ENCODE measurements around the gene RPS27. TPM values are rescaled to one million over a fixed set of nuclear protein-coding genes. Genes with fewer than 3 reads are reported as not detected.
"Not testable (repeated sequence)": the region's sequence is repeated elsewhere in the genome, so short reads cannot be mapped to it uniquely, and the experiment has no call there.

RPS27 gene
- total and polyA plus RNA-seq, 4 donors = 452 to 3,145 (median 1,349) TPM

DNA sequence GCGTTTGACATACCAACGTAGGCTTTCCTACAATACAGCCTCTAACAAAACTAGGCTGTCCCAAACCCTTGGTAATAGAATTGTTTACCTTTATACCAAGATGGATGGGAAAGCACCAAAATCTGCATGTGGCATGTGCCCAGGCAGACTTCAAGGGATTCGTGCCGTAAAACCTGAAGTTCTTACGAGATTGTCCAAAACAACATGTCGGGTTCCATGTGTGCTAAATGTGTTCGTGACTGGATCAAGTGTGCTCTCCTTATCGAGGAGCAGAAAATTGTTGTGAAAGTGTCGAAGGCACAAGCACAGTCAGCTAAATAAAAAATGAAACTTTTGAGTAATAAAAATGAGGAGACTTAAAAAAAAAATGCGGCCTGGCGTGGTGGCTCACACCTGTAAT lies 5.1 kb downstream of the RPS27 start:
- H3K36me3 ChIP-seq (ENCODE audit: control insufficient read depth in 4 of 4, insufficient read depth in 3 of 4, low read depth in 1 of 4, low read length in 3 of 4) = peaks cover 2 to 25% (median 19%) of the 10 kb centered on the region in 4 donors
- H3K4me3 ChIP-seq (ENCODE audit: low read depth in 1 of 3, low read length in 3 of 3) = no peak overlapping the region
- H3K27me3 ChIP-seq (ENCODE audit: control insufficient read depth in 4 of 4, insufficient read depth in 4 of 4, low read length in 3 of 4) = no peaks in the 10 kb centered on the region
- 97% methylated on average over 11 of the region's 11 CpGs for WGBS
- H3K9me3 ChIP-seq (ENCODE audit: control insufficient read depth in 4 of 4, low read length in 3 of 4) = no peaks in the 10 kb centered on the region
- H3K4me1 ChIP-seq (ENCODE audit: control insufficient read depth in 4 of 4, insufficient read depth in 4 of 4, low read length in 3 of 4) = peaks cover 1 to 22% (median 14%) of the 10 kb centered on the region in 4 donors
- H3K27ac ChIP-seq (ENCODE audit: low read depth in 1 of 2, low read length in 2 of 2) = no peak overlapping the region
- no peak for DNase-seq (ENCODE audit: low spot score)
- TF ChIP-seq RXRA (IDR thresholded peaks at IDR 0.05) (no peak), TAF1 (conservative IDR thresholded peaks at IDR 0.05) (no peak), JUND (IDR thresholded peaks at IDR 0.05) (no peak), GABPA (IDR thresholded peaks at IDR 0.05 in 1 of 2, conservative IDR thresholded peaks at IDR 0.05 in 1 of 2) (no peak), SP1 (IDR thresholded peaks at IDR 0.05) (no peak), FOXA1 (IDR thresholded peaks at IDR 0.05) (no peak), HNF4G (IDR thresholded peaks at IDR 0.05) (no peak), HNF4A (conservative IDR thresholded peaks at IDR 0.05) (no peak), YY1 (IDR thresholded peaks at IDR 0.05) (no peak), EGR1 (IDR thresholded peaks at IDR 0.05; ENCODE audit: low read depth in 2 of 2) (no peak), NR2F2 (IDR thresholded peaks at IDR 0.05) (no peak), FOXA2 (IDR thresholded peaks at IDR 0.05) (no peak), RAD21 (IDR thresholded peaks at IDR 0.05) (no peak)
- TF ChIP-seq, protein P1, sequence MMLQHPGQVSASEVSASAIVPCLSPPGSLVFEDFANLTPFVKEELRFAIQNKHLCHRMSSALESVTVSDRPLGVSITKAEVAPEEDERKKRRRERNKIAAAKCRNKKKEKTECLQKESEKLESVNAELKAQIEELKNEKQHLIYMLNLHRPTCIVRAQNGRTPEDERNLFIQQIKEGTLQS (IDR thresholded peaks at IDR 0.05) = no peak
- TF ChIP-seq, protein P2, sequence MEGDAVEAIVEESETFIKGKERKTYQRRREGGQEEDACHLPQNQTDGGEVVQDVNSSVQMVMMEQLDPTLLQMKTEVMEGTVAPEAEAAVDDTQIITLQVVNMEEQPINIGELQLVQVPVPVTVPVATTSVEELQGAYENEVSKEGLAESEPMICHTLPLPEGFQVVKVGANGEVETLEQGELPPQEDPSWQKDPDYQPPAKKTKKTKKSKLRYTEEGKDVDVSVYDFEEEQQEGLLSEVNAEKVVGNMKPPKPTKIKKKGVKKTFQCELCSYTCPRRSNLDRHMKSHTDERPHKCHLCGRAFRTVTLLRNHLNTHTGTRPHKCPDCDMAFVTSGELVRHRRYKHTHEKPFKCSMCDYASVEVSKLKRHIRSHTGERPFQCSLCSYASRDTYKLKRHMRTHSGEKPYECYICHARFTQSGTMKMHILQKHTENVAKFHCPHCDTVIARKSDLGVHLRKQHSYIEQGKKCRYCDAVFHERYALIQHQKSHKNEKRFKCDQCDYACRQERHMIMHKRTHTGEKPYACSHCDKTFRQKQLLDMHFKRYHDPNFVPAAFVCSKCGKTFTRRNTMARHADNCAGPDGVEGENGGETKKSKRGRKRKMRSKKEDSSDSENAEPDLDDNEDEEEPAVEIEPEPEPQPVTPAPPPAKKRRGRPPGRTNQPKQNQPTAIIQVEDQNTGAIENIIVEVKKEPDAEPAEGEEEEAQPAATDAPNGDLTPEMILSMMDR (IDR thresholded peaks at IDR 0.05; ENCODE audit: low read depth, low read length, missing input control) = no peak
- TF ChIP-seq, protein P3, sequence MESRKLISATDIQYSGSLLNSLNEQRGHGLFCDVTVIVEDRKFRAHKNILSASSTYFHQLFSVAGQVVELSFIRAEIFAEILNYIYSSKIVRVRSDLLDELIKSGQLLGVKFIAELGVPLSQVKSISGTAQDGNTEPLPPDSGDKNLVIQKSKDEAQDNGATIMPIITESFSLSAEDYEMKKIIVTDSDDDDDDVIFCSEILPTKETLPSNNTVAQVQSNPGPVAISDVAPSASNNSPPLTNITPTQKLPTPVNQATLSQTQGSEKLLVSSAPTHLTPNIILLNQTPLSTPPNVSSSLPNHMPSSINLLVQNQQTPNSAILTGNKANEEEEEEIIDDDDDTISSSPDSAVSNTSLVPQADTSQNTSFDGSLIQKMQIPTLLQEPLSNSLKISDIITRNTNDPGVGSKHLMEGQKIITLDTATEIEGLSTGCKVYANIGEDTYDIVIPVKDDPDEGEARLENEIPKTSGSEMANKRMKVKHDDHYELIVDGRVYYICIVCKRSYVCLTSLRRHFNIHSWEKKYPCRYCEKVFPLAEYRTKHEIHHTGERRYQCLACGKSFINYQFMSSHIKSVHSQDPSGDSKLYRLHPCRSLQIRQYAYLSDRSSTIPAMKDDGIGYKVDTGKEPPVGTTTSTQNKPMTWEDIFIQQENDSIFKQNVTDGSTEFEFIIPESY (IDR thresholded peaks at IDR 0.05) = no peak
- TF ChIP-seq, protein P4, sequence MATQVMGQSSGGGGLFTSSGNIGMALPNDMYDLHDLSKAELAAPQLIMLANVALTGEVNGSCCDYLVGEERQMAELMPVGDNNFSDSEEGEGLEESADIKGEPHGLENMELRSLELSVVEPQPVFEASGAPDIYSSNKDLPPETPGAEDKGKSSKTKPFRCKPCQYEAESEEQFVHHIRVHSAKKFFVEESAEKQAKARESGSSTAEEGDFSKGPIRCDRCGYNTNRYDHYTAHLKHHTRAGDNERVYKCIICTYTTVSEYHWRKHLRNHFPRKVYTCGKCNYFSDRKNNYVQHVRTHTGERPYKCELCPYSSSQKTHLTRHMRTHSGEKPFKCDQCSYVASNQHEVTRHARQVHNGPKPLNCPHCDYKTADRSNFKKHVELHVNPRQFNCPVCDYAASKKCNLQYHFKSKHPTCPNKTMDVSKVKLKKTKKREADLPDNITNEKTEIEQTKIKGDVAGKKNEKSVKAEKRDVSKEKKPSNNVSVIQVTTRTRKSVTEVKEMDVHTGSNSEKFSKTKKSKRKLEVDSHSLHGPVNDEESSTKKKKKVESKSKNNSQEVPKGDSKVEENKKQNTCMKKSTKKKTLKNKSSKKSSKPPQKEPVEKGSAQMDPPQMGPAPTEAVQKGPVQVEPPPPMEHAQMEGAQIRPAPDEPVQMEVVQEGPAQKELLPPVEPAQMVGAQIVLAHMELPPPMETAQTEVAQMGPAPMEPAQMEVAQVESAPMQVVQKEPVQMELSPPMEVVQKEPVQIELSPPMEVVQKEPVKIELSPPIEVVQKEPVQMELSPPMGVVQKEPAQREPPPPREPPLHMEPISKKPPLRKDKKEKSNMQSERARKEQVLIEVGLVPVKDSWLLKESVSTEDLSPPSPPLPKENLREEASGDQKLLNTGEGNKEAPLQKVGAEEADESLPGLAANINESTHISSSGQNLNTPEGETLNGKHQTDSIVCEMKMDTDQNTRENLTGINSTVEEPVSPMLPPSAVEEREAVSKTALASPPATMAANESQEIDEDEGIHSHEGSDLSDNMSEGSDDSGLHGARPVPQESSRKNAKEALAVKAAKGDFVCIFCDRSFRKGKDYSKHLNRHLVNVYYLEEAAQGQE (IDR thresholded peaks at IDR 0.05) = no peak
- TF ChIP-seq, protein P5, sequence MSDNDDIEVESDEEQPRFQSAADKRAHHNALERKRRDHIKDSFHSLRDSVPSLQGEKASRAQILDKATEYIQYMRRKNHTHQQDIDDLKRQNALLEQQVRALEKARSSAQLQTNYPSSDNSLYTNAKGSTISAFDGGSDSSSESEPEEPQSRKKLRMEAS (IDR thresholded peaks at IDR 0.05) = no peak
- no peak overlapping the region for H3K9ac ChIP-seq (ENCODE audit: low read depth in 1 of 2, low read length in 2 of 2)

DNA sequence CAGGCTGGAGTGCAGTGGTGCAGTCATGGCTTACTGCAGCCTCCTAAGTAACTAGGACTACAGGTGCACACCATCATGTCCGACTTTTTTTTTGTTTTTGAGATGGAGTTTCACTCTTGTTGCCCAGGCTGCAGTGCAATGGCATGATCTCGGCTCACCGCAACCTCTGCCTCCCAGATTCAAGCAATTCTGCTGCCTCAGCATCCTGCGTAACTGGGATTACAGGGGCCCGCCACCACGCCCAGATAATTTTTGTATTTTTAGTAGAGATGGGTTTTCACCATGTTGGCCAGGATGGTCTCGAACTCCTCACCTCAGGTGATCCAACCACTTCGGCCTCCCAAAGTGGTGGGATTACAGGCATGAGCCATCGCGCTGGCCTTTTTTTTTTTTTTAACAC lies 6.3 kb downstream of the RPS27 start:
- H3K27ac ChIP-seq (ENCODE audit: low read depth in 1 of 2, low read length in 2 of 2) = peak overlapping the region; percentile 72 to 74
- 98% methylated on average over 10 of the region's 10 CpGs for WGBS

More for the DNA sequence above, 6.3 kb downstream of the RPS27 start:
- peaks cover 2 to 25% (median 19%) of the 10 kb centered on the region in 4 donors for H3K36me3 ChIP-seq (ENCODE audit: control insufficient read depth in 4 of 4, insufficient read depth in 3 of 4, low read depth in 1 of 4, low read length in 3 of 4)
- peaks cover 1 to 15% (median 6%) of the 10 kb centered on the region in 4 donors for H3K4me1 ChIP-seq (ENCODE audit: control insufficient read depth in 4 of 4, insufficient read depth in 4 of 4, low read length in 3 of 4)
- H3K9ac ChIP-seq (ENCODE audit: low read depth in 1 of 2, low read length in 2 of 2); H3K27me3 ChIP-seq (ENCODE audit: control insufficient read depth in 4 of 4, insufficient read depth in 4 of 4, low read length in 3 of 4); H3K9me3 ChIP-seq (ENCODE audit: control insufficient read depth in 4 of 4, low read length in 3 of 4); H3K4me3 ChIP-seq (ENCODE audit: low read depth in 1 of 3, low read length in 3 of 3); DNase-seq (ENCODE audit: low spot score): not testable (repeated sequence)

All from liver (tissue), 9 donors.